PC-3 (cell line): ENCODE measurements around the gene ALG13. TPM values are rescaled to one million over a fixed set of nuclear protein-coding genes. Genes with fewer than 3 reads are reported as not detected.
"Not testable (repeated sequence)": the region's sequence is repeated elsewhere in the genome, so short reads cannot be mapped to it uniquely, and the experiment has no call there.

Experiments
- ATAC-seq: fragments of 200-7000 bp; cut with Tn5 transposase; 2 replicates; pipeline ENCODE4 v1.9.1; 2020; ENCODE audit warnings: mild to moderate bottlenecking, moderate library complexity
- BruUV-seq: library from RNA; stranded (reverse); fragments of 400-500 nt; replicated peaks from 2 replicates; lab custom pipeline; 2021; lab: Mats Ljungman, UMichigan
- CTCF ChIA-PET: fragments of 300-600 bp; sonication (Branson Sonifier 250); formaldehyde crosslinking; loops from one replicate; lab custom pipeline; 2022; ENCODE audit warnings: antibody characterized with exemption; lab: Charles Lee
- POLR2A ChIA-PET: fragments of 300-600 bp; sonication (Branson Sonifier 250); formaldehyde crosslinking; loops from one replicate; lab custom pipeline; 2022; ENCODE audit warnings: antibody characterized with exemption; ENCODE audit not compliant: unreplicated experiment; lab: Charles Lee
- DNase-seq: peaks from one replicate; pipeline ENCODE4 v3.0.0-alpha.2; 2015
- H2AFZ ChIP-seq: fragments of 300-600 bp; sonication (generic); 2 replicates; pipeline ENCODE4 v1.6.0; 2016; ENCODE audit warnings: antibody characterized with exemption, low read length
- H3F3A ChIP-seq: fragments of 300-600 bp; sonication (generic); one replicate; pipeline ENCODE4 v1.6.0; 2017; ENCODE audit warnings: antibody characterized with exemption, low read length, control low read depth, mild to moderate bottlenecking; ENCODE audit not compliant: unreplicated experiment
- H3K27ac ChIP-seq: fragments of 300-600 bp; sonication (generic); 2 replicates; pipeline ENCODE4 v1.5.1; 2016; ENCODE audit warnings: mild to moderate bottlenecking, low read length
- H3K27me3 ChIP-seq: fragments of 300-600 bp; sonication (generic); 2 replicates; pipeline ENCODE4 v1.6.1; 2016; ENCODE audit warnings: low read length, mixed read lengths
- H3K36me3 ChIP-seq: fragments of 300-600 bp; sonication (generic); 2 replicates; pipeline ENCODE4 v1.6.1; 2016; ENCODE audit warnings: low read depth, mixed run types, low read length, mixed read lengths
- H3K4me1 ChIP-seq: fragments of 300-600 bp; sonication (generic); 2 replicates; pipeline ENCODE4 v1.5.1; 2016; ENCODE audit warnings: low read length; ENCODE audit not compliant: insufficient read depth
- H3K4me2 ChIP-seq: fragments of 300-600 bp; sonication (generic); 2 replicates; pipeline ENCODE4 v1.6.0; 2016; ENCODE audit warnings: low read length
- H3K4me3 ChIP-seq: fragments of 300-600 bp; sonication (generic); 2 replicates; pipeline ENCODE4 v1.5.1; 2016; ENCODE audit warnings: mild to moderate bottlenecking, low read length, mixed read lengths
- H3K79me2 ChIP-seq: fragments of 300-600 bp; sonication (generic); 2 replicates; pipeline ENCODE4 v1.6.1; 2017; ENCODE audit warnings: low read length, mixed read lengths
- H3K9ac ChIP-seq: fragments of 300-600 bp; sonication (generic); 2 replicates; pipeline ENCODE4 v1.6.0; 2016; ENCODE audit warnings: mild to moderate bottlenecking, low read length
- H3K9me2 ChIP-seq: fragments of 300-600 bp; sonication (generic); replicated peaks from 2 replicates; pipeline ENCODE4 v1.6.1; 2016; ENCODE audit warnings: mixed run types, low read length, mixed read lengths
- H3K9me3 ChIP-seq: fragments of 300-600 bp; sonication (generic); 2 replicates; pipeline ENCODE4 v1.6.1; 2016; ENCODE audit warnings: low read length, mixed read lengths
- H4K20me1 ChIP-seq: fragments of 300-600 bp; sonication (generic); 2 replicates; pipeline ENCODE4 v1.6.1; 2016; ENCODE audit warnings: low read length, mixed read lengths
- EZH2 ChIP-seq: fragments of 300-600 bp; sonication (generic); IDR thresholded peaks from one replicate; pipeline ENCODE4 v1.6.1; 2017; ENCODE audit warnings: antibody characterized with exemption, mild to moderate bottlenecking, low read length; ENCODE audit not compliant: unreplicated experiment
- EZH2phosphoT487 ChIP-seq: fragments of 300-600 bp; sonication (generic); IDR thresholded peaks from 2 replicates; pipeline ENCODE4 v1.6.1; 2018; ENCODE audit warnings: mild to moderate bottlenecking, antibody characterized with exemption, low read length, borderline replicate concordance
- intact Hi-C: fragments of 100-400 bp; cut with micrococcal nuclease; formaldehyde crosslinking; loops from 2 replicates; pipeline ENCODE4 v1.9.0; 2023
- total RNA-seq: library from RNA; depleted of rRNA; stranded (reverse); fragments of >200 nt; gene quantifications from 2 replicates; pipeline ENCODE4 v1.2.3, GENCODE V29; 2014
- TF ChIP-seq, protein P1 (sequence below): fragments of 300-600 bp; sonication (generic); conservative IDR thresholded peaks from 2 replicates; pipeline ENCODE4 v1.5.1; 2017; ENCODE audit warnings: antibody characterized with exemption, low read depth, mild to moderate bottlenecking, low read length

Gene ALG13
- total RNA-seq, 1 experiment from 2014 or later, result 101 TPM

DNA sequence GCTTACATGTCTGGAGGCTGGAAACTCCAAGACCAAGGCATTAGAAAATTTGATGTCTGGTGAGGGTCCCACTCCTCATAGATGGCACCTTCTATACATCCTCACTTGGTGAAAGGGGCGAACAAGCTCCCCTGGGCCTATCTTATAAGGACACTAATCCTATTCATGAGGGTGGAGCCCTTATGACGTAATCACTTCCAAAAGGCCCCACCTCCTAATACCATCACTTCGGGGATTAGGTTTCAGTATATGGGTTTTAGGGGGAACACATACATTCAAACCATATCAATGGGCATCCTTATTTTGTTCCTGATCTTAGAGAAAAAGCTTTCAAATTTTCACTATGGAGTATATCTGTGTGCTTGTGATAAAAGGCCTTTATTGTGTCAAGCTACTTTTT is 39.0 kb upstream of the ALG13 start:
- intact Hi-C loops, result no loop called here
- no peak overlapping the region for H3K4me3 ChIP-seq
- H3K9me2 ChIP-seq, result no peaks in the 10 kb centered on the region
- no peak overlapping the region for H3K27ac ChIP-seq
- no peak overlapping the region for H2AFZ ChIP-seq
- no peaks in the 10 kb centered on the region for H3K27me3 ChIP-seq
- no peak overlapping the region for H3K9ac ChIP-seq
- H3K9me3 ChIP-seq, result no peaks in the 10 kb centered on the region
- CTCF ChIA-PET, result no interaction called here
- BruUV-seq, result no TSS peak
- H3K36me3 ChIP-seq, result no peaks in the 10 kb centered on the region
- DNase-seq, result no peak
- TF ChIP-seq EZH2phosphoT487 (no peak), EZH2 (no peak)
- TF ChIP-seq, protein P1, sequence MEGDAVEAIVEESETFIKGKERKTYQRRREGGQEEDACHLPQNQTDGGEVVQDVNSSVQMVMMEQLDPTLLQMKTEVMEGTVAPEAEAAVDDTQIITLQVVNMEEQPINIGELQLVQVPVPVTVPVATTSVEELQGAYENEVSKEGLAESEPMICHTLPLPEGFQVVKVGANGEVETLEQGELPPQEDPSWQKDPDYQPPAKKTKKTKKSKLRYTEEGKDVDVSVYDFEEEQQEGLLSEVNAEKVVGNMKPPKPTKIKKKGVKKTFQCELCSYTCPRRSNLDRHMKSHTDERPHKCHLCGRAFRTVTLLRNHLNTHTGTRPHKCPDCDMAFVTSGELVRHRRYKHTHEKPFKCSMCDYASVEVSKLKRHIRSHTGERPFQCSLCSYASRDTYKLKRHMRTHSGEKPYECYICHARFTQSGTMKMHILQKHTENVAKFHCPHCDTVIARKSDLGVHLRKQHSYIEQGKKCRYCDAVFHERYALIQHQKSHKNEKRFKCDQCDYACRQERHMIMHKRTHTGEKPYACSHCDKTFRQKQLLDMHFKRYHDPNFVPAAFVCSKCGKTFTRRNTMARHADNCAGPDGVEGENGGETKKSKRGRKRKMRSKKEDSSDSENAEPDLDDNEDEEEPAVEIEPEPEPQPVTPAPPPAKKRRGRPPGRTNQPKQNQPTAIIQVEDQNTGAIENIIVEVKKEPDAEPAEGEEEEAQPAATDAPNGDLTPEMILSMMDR, result no peak
- no peaks in the 10 kb centered on the region for H3K4me1 ChIP-seq
- no peaks in the 10 kb centered on the region for H3K79me2 ChIP-seq
- H3F3A ChIP-seq, result no peaks in the 10 kb centered on the region
- H3K4me2 ChIP-seq, result no peak overlapping the region
- POLR2A ChIA-PET, result no interaction called here
- no peaks in the 10 kb centered on the region for H4K20me1 ChIP-seq
- ATAC-seq, result no peak

DNA sequence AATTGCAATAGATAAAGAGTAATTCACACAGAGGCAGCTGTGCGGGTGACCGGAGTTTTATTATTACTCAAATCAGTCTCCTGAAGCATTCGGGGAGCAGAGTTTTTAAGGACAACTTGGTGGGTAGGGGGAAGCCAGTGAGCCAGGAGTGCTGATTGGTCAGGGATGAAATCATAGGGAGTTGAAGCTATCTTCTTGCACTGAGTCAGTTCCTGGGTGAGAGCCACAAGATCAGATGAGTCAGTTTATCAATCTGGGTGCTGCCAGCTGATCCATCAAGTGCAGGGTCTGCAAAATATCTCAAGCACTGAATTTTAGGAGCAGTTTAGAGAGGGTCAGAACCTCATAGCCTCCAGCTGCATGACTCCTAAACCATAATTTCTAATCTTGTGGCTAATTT is 35.8 kb upstream of the ALG13 start:
- H3K9ac ChIP-seq, DNase-seq, H3K4me1 ChIP-seq, ATAC-seq, POLR2A ChIA-PET, H3K9me3 ChIP-seq, H3K4me3 ChIP-seq, BruUV-seq, H2AFZ ChIP-seq, H3K4me2 ChIP-seq, H3F3A ChIP-seq, intact Hi-C loops, CTCF ChIA-PET, H3K27ac ChIP-seq, H3K36me3 ChIP-seq, H3K27me3 ChIP-seq, H3K9me2 ChIP-seq, H3K79me2 ChIP-seq, H4K20me1 ChIP-seq: not testable (repeated sequence)

DNA sequence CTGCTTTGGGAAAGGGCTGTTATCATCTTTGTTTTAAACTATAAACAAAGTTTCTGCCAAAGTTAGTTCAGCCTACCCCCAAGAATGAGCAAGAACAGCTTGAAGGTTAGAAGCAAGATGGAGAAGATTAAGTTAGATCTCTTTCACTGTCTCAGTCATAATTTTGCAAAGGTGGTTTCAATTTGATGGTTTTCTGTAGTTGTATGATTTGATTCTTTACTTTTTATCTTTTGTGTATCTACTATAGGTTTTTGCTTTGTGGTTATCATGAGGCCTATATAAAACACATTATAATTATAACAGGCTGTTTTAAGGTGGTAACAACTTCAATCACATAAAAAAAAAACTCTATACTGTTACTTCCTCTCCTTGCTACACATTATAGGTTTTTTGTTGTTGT is 35.4 kb upstream of the ALG13 start:
- DNase-seq, result no peak
- Histone ChIP-seq H3K9ac (no peak overlapping the region), H2AFZ (no peak overlapping the region), H3F3A (no peaks in the 10 kb centered on the region), H3K4me1 (no peaks in the 10 kb centered on the region), H3K36me3 (no peaks in the 10 kb centered on the region), H3K9me2 (no peaks in the 10 kb centered on the region), H3K79me2 (no peaks in the 10 kb centered on the region), H3K4me3 (no peak overlapping the region), H4K20me1 (no peaks in the 10 kb centered on the region), H3K4me2 (no peak overlapping the region), H3K9me3 (no peaks in the 10 kb centered on the region), H3K27me3 (no peaks in the 10 kb centered on the region), H3K27ac (no peak overlapping the region)
- intact Hi-C loops, result no loop called here
- BruUV-seq, result no TSS peak
- ATAC-seq, result no peak
- CTCF ChIA-PET, result no interaction called here
- POLR2A ChIA-PET, result no interaction called here
- TF ChIP-seq, protein P1, result no peak
- TF ChIP-seq EZH2phosphoT487, result no peak
- no peak for TF ChIP-seq EZH2
